IPS-18a (cell line): Measurements from ENCODE around the gene GRAP2.
"Not testable (repeated sequence)": the region's sequence is repeated elsewhere in the genome, so short reads cannot be mapped to it uniquely, and the experiment has no call there.

ENCODE experiments used
- H3K27ac ChIP-seq: one replicate; pipeline ENCODE4 v1.5.1; 2013; ENCODE audit warnings: low read length
- H3K27me3 ChIP-seq: one replicate; pipeline ENCODE4 v1.6.1; 2013; ENCODE audit warnings: mild to moderate bottlenecking, low read length; ENCODE audit not compliant: control insufficient read depth, insufficient read depth
- H3K36me3 ChIP-seq: one replicate; pipeline ENCODE4 v1.6.1; 2013; ENCODE audit warnings: low read depth, low read length; ENCODE audit not compliant: control insufficient read depth
- H3K4me1 ChIP-seq: one replicate; pipeline ENCODE4 v1.6.1; 2013; ENCODE audit warnings: low read depth, low read length; ENCODE audit not compliant: control insufficient read depth
- H3K4me3 ChIP-seq: one replicate; pipeline ENCODE4 v1.5.1; 2013; ENCODE audit warnings: low read length
- H3K9ac ChIP-seq: one replicate; pipeline ENCODE4 v1.6.1; 2013; ENCODE audit warnings: mild to moderate bottlenecking, low read length, moderate library complexity
- H3K9me3 ChIP-seq: one replicate; pipeline ENCODE4 v1.6.1; 2013; ENCODE audit warnings: low read depth, low read length; ENCODE audit not compliant: control insufficient read depth

GRAP2 gene

DNA sequence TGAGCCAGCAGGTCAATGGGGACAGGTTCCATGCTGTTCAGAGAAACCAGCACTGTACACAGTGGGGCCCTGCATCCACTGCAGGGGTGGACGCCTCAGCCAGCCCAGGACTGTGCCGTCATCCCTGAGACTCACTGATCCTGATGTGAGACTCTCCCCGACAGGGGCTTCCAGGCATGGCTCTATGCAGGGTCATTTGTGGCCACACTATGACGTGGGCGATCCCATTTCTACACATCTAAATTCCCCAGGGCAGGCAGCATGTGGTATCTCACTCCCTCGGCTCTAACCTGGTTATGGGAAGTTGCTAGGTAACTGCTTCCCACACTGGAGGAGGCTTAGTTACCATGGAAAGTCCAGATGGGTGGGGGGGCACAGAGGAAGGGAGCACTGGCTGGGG lies 79.7 kb downstream of the GRAP2 start:
- H3K27me3 ChIP-seq, result no peaks in the 10 kb centered on the region
- no peak overlapping the region for H3K9ac ChIP-seq
- no peak overlapping the region for H3K4me3 ChIP-seq
- no peaks in the 10 kb centered on the region for H3K4me1 ChIP-seq
- no peak overlapping the region for H3K27ac ChIP-seq
- no peaks in the 10 kb centered on the region for H3K36me3 ChIP-seq
- no peaks in the 10 kb centered on the region for H3K9me3 ChIP-seq

DNA sequence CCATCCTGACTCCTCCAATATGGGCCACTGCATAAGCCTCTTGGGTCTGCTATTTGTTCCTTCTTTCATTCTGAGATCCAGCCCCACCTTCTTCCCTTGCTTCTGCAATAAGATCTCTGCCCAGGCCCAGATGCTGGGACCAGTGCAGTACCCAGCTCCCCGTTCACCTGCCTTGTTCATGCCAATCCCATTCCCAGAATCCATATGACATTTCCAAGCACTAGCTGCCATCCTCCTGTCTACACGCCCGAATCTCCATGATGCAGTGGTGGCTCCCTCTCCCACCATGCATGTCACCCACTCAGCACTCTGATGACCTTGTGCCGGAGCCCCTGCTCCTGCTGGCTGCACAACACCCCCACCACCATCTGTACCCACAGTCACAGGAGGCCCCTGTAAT lies 82.5 kb downstream of the GRAP2 start:
- H3K27me3 ChIP-seq, result no peaks in the 10 kb centered on the region
- no peak overlapping the region for H3K27ac ChIP-seq
- H3K4me3 ChIP-seq, result no peak overlapping the region
- no peaks in the 10 kb centered on the region for H3K9me3 ChIP-seq
- H3K9ac ChIP-seq, result no peak overlapping the region
- no peaks in the 10 kb centered on the region for H3K4me1 ChIP-seq
- H3K36me3 ChIP-seq, result no peaks in the 10 kb centered on the region

DNA sequence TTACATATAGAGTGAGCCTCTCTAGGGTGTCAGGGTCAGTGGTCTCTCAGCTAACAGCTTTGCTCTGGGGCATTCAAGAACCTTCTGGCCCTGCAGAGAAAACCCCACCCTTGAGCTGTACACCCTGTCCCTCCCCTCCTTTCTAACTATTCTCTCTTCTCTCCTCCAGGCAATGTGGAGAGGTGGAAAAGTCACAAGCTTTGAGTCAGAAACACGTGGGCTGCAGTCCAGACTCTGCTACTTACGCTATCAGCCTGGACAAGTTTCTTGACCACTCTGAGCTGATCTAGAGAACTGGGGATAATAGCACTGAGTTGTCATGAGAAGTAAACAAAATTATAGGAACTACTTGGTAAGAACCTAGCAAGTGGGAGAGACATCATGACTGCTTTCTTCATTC lies 83.1 kb downstream of the GRAP2 start:
- H3K9ac ChIP-seq, result no peak overlapping the region
- no peaks in the 10 kb centered on the region for H3K27me3 ChIP-seq
- no peak overlapping the region for H3K4me3 ChIP-seq
- H3K36me3 ChIP-seq, result no peaks in the 10 kb centered on the region
- no peaks in the 10 kb centered on the region for H3K9me3 ChIP-seq
- no peaks in the 10 kb centered on the region for H3K4me1 ChIP-seq
- no peak overlapping the region for H3K27ac ChIP-seq

DNA sequence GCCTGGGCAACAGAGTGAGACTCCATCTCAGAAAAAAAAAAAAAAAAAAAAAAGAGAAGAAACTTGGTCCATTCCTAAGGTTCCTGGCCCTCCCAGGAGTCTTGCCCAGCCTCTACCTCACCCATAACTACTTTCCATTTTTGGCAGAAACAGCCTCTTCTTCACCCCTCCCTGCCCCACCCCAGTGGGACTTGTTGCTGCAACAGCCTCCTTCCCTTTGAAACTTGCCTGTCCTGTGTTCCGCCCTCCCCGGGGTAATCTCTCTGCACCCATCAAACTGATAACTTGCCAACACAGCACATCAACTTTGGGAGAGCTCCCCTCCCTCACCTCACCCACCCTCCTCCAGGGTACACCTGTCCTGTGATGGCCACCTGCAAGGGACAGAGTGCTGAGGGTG lies 83.9 kb downstream of the GRAP2 start:
- no peaks in the 10 kb centered on the region for H3K27me3 ChIP-seq
- no peak overlapping the region for H3K27ac ChIP-seq

DNA sequence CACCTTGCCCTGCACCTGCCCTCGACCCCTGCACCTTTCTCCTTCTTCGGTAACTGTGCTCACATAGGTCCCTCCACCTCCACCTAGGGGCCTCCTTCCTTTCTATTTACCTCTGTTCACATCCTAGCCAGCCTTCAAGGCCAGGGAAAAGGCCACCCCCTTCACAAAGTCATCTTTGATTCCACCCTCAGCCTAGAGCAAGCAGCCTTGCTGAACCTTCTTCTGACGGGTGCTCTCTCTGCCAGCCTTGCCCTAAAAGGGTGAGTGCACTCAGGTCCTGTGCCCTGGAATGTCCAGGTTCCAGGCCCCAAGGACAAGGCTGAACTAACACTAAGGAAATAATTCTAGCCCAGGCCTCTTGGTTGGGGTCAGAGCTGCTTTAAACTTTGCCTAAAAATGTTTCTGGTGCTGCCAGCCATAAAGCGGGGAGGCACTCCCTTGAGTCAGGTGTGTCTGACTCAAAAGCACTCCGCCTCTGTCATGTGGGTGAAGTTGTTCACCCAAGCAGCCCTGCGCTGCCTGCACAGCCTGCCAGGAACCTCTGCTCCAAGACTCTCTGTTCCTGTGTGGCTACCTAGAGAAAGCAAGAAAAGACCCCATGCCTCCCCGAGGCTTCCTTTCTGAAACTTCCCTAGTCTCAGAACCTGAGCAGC lies 84.6 kb downstream of the GRAP2 start:
- Histone ChIP-seq H3K4me3 (no peak overlapping the region), H3K27me3 (no peaks in the 10 kb centered on the region), H3K9me3 (no peaks in the 10 kb centered on the region), H3K9ac (no peak overlapping the region), H3K36me3 (no peaks in the 10 kb centered on the region), H3K4me1 (no peaks in the 10 kb centered on the region), H3K27ac (no peak overlapping the region)

More for the DNA sequence above, 83.9 kb downstream of the GRAP2 start:
- Histone ChIP-seq H3K36me3 (no peaks in the 10 kb centered on the region), H3K9ac (no peak overlapping the region), H3K4me1 (no peaks in the 10 kb centered on the region), H3K4me3 (no peak overlapping the region), H3K9me3 (no peaks in the 10 kb centered on the region)

DNA sequence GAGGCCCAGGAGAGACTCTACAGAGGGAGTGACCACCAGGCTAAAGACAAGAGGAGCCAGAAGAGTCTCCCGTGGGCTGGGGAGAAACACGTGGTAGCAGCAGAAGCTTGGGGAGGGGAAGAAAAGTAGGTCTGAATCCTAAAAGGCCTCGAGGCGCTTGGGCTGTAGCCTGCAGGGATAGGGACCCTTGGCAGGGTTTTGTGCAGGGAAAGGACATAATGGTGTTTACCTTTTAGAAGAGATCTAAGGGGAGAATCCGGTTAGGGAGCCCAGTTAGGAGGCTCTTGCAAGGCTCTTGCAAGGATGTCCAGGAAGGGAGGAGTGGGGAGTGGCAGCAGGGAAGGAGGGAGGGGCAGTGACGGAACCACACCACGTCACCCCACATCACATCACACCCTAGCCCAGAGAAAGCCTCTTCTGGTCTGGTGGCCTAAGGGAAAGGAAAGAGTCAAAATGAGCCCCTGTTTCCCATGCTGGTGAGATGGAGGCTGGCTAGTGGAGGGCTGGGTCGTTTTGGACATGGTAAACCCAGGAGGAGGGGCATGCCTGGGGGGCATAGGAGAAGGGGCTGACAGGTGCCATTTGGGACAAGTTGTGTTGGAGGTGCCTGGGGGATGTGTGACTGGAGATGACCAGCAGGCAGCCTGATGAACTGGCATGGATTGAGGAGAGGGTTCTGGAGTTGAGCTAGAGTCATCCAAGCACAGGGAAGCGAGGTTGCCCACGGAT lies 87.7 kb downstream of the GRAP2 start:
- Histone ChIP-seq H3K4me1 (no peaks in the 10 kb centered on the region), H3K36me3 (no peaks in the 10 kb centered on the region), H3K9me3 (no peaks in the 10 kb centered on the region), H3K27ac (no peak overlapping the region), H3K9ac (no peak overlapping the region), H3K27me3 (peaks cover 13% of the 10 kb centered on the region), H3K4me3 (no peak overlapping the region)

DNA sequence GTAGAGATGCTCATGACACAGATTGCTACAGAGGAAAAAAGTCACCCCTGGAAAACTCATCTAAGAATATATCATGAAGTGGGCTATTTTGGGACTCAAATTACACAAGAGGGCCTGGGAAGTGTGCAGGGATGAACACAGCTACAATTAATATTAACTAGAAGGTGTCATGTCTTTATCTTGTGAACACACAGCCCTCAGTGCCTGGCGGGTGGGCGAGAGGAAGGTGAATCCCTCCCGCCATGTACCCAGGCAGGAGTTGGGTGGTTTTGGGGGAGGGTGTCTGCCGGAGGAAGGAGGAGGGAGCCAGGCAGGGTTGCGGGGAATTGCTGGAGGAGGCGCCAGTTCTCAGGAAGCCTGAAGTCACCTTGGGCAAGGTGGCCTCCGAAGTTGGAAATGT lies 88.7 kb downstream of the GRAP2 start:
- H3K36me3 ChIP-seq, result no peaks in the 10 kb centered on the region
- peaks cover 23% of the 10 kb centered on the region for H3K27me3 ChIP-seq
- H3K9me3 ChIP-seq, result no peaks in the 10 kb centered on the region
- no peak overlapping the region for H3K9ac ChIP-seq
- no peaks in the 10 kb centered on the region for H3K4me1 ChIP-seq
- no peak overlapping the region for H3K27ac ChIP-seq
- H3K4me3 ChIP-seq, result no peak overlapping the region

DNA sequence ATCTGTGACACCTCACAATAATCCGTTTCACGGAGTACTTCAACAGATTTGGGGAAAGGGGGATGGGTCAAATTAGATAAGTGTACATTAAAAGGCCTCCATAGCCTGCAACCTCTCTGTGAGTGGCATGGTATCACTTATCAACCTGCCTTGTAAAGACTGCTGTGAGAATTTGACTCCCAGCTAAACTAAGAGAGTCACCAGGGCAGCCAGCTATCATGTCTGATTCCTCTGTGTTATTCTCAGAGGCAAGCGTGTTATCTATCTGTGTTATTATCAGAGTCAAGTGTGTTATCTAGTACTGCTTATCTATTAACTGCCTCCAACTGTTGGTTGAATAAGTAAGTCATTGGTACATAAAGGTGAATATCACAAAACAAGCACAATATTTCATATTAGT lies 89.8 kb downstream of the GRAP2 start:
- H3K27ac ChIP-seq, result no peak overlapping the region
- H3K4me1 ChIP-seq, result peaks cover 2% of the 10 kb centered on the region
- H3K4me3 ChIP-seq, result no peak overlapping the region
- H3K27me3 ChIP-seq, result peaks cover 30% of the 10 kb centered on the region
- H3K9ac ChIP-seq, result no peak overlapping the region
- no peaks in the 10 kb centered on the region for H3K9me3 ChIP-seq
- no peaks in the 10 kb centered on the region for H3K36me3 ChIP-seq

DNA sequence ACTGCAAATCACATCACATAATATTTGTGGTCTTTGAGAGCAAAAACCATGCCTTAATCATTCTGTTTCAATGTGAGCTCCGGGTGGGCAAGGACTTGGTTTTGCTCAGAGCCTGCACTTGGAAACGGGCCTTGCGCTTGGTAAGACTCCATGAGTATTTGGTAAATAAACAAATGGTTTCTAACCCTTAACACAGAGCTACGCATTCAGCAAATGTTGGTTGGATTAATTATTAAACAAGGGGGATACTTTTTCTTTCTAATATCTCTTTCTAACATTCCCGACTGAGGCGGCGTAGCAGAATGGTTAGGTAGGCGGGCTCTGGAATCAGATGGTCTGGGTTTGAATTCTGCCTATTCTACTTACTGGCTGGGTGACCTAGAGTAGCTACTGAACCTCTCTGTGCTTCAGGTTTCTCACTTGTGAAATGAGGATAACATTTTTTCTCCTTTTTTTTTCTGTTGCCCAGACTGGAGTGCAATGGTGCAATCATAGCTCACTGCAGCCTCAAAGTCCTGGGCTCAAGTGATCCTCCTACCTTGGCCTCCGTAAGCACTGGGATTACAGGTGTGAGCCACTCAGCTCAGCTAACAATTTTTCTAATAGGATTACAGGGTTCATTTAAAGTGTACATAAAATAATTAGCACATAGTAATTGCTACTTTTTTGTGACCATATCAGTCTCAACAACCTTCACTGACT lies 90.4 kb downstream of the GRAP2 start:
- H3K4me3 ChIP-seq, result no peak overlapping the region
- no peak overlapping the region for H3K27ac ChIP-seq
- H3K27me3 ChIP-seq, result peaks cover 37% of the 10 kb centered on the region
- no peaks in the 10 kb centered on the region for H3K36me3 ChIP-seq
- H3K9me3 ChIP-seq, result no peaks in the 10 kb centered on the region
- H3K4me1 ChIP-seq, result peaks cover 8% of the 10 kb centered on the region
- no peak overlapping the region for H3K9ac ChIP-seq

DNA sequence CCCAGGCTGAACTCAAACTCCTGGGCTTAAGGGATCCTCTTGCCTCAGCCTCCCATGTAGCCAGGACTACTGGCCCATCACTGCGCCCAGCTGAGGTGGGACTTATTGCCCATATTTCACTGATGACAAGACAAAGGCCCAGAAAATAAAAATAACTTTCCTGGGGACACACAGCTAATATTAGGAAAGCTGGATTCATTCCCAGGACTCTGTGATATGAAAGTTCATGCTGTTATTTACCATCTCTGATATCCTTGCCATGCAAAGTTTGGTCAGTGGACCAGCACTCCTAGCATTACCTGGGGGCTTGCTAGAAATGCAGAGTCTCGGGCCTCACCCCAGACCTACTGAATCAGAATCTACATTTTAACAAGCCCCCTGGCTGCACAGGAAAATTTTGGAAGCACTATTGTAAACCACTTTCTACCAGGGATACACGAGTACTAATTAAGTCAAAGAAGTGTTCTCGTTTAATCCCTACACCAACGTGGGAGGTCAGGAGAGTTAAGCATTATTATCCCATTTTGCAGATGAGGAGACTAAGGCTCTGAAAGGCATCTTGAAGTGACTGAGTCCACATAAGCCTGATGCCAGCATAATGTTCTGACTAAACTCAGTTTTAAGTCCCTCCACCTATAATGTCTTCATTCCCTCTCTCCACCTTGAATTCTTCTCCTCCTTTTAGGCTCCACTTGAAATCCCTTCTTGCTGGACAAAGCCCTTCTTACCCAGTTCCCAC lies 91.4 kb downstream of the GRAP2 start:
- Histone ChIP-seq H3K4me1 (peaks cover 18% of the 10 kb centered on the region), H3K27ac (no peak overlapping the region), H3K9ac (no peak overlapping the region), H3K4me3 (no peak overlapping the region), H3K9me3 (no peaks in the 10 kb centered on the region), H3K27me3 (peaks cover 44% of the 10 kb centered on the region), H3K36me3 (no peaks in the 10 kb centered on the region)

DNA sequence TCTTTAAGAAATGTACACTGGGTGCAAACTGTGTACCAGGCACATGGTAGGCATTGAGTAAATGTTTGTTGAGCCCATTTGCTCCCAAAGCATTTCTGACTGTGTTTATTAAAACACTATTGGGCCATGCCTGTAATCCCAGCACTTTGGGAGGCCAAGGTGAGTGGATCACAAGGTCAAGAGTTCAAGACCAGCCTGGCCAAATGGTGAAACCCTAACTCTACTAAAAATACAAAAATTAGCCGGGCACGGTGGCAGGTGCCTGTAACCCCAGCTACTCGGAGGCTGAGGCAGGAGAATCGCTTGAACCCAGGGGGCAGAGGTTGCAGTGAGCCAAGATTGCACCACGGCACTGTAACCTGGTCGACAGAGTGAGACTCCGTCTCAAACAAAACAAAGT lies 92.0 kb downstream of the GRAP2 start:
- H3K4me3 ChIP-seq, H3K9ac ChIP-seq, H3K36me3 ChIP-seq, H3K9me3 ChIP-seq, H3K27ac ChIP-seq: not testable (repeated sequence)
- H3K27me3 ChIP-seq, result peaks cover 45% of the 10 kb centered on the region
- peaks cover 24% of the 10 kb centered on the region for H3K4me1 ChIP-seq
